DMS53 (cell line): Measurements from ENCODE around the gene GNAO1.

Source experiments
- DNase-seq: peaks from one replicate; lab custom pipeline; 2025; lab: John Stamatoyannopoulos, UW

GNAO1 gene

GRCh38 chr16:56336071-56336688, 144.9 kb downstream of the GNAO1 start:
- DNase-seq, result no peak

- DNase-seq, result no peak
Measured at GRCh38 chr16:56336711-56337110, 145.4 kb downstream of the GNAO1 start.

DNA sequence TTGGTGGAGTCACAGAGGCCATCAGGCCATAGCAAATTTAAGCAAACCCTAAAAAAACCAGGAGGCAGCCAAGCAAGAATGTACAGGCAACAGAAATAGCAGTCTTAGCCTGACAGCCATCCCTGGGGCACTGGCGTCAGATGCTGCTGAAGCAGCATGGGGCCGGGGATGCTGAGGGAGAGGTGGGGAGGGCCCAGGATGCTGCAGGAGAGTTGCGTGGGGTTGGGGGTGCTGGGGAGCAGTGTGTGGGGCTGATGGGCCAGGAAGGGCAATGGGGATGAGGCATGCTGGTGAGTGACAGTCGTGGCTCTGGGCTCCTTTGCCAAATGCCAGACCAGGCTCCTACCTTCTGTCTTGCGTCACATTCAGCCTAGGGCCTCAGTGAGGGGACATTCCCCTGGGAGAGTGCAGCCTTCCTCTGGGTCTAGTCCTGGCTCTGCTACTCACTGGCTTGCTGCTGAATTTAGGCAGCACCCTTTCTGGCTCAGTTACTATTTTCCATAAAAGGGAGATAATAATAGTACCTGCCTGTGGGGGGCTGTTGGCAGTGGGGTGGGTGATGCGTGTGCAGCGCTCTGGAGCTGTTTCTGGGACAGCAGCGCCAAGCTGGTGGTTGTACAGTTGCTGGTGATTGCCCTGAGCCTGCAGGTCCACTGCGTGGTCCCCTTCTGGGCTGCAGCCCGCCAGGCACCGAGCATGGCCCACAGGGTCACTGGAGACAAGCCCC, 146.0 kb downstream of the GNAO1 start:
- DNase-seq, result no peak

DNA sequence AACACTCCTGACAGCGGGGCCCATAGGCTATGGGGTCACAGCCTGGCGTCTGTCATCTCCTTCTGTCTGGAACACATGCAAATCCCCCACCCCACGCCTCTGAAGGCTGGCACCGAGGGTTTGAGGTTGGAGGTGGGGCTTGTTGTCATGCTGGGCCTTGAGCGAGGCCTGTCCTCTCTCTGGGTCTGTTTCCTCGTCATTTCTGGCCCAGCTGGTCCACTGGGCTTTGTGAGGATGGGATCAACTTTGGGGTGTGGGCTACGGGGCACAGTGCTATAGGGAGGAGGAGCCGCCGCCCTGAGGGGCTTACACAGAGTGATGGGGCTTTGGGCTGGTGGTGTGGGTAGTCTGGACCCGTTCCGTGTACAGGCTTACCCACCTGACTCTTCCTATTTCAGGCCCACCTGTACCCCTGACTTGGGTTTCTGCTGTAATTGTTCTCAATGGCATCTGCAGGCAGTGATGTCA, 146.6 kb downstream of the GNAO1 start:
- no peak for DNase-seq

DNA sequence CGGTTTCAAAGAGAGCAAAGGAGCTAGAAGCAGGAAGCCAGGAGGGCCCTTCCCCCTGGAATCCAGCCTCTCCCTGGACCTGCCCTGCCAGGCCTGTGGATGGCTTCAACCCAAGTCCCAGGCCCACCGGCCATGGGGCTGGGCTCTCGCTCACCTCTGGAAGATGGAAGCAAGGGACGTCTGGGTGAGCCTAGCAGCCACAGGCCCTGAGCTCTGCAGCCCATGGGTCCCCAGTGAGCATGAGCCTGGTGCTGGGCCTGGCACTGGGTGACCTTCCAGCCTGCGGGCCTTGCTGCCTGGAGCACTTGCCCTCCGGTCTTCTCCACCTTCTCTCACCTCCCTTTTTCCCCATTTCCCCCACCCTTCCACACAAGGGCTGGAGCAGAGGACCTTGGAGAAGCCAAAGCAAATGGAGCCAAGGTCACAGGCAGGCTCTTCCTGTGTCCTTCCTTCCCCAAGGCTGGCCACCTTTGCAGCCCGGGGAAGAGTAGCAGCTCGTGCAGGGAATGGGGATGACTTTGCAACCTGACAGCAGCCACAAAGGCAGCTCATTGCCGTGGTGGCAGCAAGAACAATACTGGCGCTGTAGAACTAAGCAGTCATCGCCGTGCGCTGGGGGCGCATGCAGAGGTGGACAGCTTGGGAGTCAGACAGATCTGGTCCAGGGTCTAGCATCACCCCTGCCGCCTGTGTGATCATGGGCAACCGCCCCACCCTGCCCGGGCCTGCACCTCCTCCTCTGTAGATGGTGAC, 147.5 kb downstream of the GNAO1 start:
- no peak for DNase-seq

GRCh38 chr16:56339431-56340195, 148.3 kb downstream of the GNAO1 start:
- no peak for DNase-seq

DNA sequence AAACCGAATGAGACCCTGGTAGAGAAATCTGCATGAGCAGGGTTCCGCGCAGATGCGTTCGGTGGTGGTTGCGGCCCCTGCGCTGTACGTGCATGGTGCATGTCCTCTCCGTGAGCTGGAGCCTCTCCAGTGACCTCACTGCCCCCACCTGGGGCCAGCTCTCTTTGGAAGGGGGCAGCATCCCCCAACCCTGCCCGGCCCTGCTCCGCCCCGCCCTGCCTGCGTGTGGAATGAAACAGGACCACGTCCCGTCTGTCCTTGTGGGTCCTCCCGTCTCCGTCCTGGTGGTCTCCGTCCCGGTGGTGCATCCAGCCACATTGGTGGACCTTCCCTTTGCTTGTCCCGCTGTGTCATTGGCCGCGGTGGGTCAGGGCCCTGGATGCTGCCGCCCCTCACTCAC, 149.1 kb downstream of the GNAO1 start:
- no peak for DNase-seq

DNA sequence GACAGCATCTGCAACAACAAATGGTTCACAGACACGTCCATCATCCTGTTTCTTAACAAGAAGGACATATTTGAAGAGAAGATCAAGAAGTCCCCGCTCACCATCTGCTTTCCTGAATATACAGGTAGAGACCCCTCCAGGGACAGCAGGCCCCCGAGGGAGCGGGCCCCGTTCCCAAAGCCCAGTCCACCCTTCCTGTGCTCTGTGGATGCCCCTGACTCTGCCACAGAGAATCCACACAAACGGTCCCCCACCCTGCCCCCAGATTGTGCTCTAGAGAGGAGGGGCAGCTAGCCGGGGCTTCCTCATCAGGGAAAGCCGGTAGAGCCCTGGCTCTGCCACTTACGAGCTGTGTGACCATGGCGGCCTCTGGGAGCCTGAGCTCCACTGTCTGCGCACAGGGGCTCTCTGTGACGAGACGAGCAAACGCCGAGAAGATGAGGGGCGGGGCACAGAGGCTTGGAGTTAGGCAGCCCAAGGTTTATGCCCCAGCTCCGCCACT, 149.6 kb downstream of the GNAO1 start:
- no peak for DNase-seq

DNA sequence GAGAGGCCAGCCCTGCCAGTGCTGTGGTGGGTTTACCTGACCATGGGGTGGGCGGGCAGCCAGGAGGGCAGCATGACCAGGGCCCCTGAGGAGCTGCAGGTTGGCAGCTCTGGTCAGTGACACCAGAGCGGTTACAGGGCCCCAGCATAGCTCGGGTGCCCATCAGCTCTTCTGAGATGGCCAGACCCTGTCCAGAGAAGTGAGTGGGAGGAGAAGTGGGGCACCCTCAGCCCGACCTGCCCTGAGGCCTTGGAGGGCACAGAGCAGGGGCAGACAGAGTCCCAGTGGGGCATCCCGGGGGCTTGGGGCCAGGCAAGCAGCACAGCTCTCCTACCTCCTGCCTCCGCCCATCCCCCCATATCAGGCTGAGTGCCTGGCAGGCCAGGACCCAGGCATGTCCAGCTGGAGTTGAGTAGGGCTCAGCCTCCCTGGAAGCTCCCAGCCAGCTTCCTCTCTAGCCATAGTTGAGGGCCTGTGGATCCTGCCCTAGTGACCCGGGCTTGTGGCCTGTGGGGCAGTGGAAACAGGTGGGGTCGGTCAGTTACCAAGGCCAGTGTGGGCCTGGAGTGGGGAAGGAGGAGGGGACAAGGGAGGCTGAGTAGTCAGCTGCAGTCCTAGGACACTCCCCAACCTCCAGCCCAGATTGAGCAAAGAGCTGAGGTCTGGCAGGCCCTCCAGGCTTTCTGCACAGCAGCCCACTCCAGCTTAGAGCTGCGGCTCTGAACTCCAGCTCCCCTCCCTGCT, 150.5 kb downstream of the GNAO1 start:
- no peak for DNase-seq

- DNase-seq, result no peak
Measured at GRCh38 chr16:56343661-56344517, 152.6 kb downstream of the GNAO1 start.

GRCh38 chr16:56344518-56345405, 153.5 kb downstream of the GNAO1 start:
- DNase-seq, result no peak

DNA sequence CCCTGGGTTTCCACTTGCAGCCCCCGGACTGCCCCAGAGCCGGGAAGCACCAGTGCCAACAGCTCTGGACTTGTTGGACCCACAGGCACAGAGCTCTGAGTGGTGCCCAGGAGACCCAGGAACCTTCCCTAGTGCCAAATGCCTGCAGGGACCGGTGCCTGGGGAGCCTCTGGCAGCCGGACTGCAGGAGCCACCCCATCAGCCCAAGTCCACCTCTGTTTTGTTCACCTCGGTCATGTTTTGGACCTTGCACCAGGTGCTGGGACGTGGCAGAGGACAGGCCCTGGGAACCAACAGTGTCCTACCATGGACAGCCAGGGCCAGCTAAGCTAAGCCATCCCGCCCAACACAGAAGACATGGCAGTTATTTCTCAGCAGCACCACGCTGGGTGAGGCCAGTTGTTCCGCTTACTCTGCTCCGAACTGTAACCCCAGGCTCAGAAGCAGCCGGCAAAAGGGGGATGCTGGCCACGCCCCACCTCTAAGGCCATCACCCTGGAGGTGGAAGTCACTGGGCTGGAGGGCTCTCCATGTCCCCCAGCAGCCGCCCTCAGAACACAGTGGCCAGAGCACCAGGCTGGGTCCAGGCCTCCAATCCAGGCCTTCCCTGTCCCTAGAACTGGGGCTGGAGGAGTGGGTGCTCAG, 154.2 kb downstream of the GNAO1 start:
- no peak for DNase-seq

DNA sequence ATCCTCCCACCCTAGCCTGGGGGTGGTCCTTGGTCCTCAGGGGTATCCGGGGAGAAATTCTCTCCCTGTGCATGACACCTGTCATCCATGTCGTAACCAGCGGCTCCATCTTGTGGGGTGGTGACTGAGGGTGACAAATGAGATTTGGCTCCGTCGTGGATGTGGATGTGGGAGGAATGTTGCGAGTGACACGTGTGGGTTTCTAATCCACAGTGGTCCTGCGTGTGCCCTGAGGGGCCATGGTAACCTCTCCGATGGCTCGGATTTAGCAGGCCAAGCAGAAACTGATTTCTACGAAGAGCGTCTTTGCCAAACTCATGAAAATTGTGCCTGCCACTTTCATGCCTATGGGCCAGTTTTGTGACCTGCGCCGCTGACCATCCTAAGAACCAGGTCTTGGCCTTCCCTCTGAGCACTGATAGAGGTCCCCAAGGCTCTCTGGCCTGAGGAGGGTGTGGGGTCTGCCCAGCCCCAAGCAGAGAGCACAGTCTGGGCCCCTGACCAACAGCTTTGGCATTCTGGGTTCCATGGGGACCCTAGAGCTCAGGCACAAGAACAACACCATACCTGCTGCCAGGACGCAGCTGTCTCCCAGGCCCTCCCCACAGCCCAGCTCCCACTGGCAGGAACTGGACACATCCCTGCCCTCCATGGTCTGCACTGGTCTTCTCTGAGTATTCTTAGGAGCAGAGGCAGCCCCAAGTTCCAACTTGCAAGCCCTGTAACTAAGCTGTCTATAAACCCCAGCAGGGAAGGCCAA, 155.0 kb downstream of the GNAO1 start:
- DNase-seq, result no peak

DNA sequence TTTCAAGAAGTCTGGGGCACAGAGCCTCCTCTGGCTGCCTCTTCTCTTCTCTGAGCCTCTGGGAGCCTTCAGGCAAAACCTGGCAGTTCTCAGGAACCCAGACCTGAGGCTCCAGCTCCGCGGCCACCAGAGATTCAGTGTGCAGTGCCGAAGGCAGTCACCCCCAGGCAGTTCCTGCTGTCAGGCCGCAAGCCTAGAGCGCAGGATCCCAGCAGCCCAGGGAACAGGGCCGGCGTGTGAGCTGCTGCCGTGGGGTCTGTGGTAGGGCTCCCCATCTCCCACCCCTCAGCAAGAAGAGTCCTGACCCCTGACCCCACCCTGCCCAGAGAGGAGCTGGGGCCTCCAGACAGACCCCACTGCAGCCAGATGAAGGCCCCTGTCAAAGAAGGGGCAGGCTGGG, 155.9 kb downstream of the GNAO1 start:
- no peak for DNase-seq

DNA sequence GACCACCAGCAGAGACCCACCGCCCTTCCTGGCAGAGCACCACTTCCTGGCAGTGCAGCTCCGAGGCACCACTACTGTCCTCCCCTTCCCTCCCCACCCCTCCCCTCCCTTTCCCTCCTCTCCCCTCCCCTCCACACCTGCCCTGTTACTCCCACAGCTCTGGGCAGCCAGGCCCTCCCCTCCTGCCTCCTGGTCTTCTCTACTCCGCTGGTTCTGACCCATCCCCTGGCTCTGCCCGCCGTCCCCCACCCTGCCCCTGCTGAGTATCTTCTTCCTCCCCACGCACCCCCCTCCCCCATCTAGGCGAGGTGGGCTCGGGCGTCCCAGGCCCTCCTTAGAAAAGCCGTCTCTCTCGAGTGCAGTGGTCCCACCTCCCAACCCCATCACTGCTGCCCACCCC, 156.4 kb downstream of the GNAO1 start:
- no peak for DNase-seq

- DNase-seq, result no peak
Measured at GRCh38 chr16:56348168-56349085, 157.1 kb downstream of the GNAO1 start.

GRCh38 chr16:56349086-56349415, 157.8 kb downstream of the GNAO1 start:
- DNase-seq, result no peak
